T-helper 9 cell (primary cell): Measurements from ENCODE around the gene POU6F2.
"Not testable (repeated sequence)": the region's sequence is repeated elsewhere in the genome, so short reads cannot be mapped to it uniquely, and the experiment has no call there.

Source experiments
- DNase-seq: peaks from one replicate; pipeline ENCODE4 v3.0.0-alpha.2; 2020

The POU6F2 gene

GRCh38 chr7:39133088-39133487 is 155.4 kb downstream of the POU6F2 start:
- DNase-seq: no peak

- DNase-seq: no peak
These were observed 159.8 kb downstream of the POU6F2 start for GRCh38 chr7:39137480-39137879.

GRCh38 chr7:39142750-39143149 is 165.0 kb downstream of the POU6F2 start:
- DNase-seq: no peak

GRCh38 chr7:39144420-39144819 is 166.7 kb downstream of the POU6F2 start:
- DNase-seq: no peak

- no peak for DNase-seq
These were observed 167.6 kb downstream of the POU6F2 start for GRCh38 chr7:39145283-39145682.

GRCh38 chr7:39145935-39146334 is 168.2 kb downstream of the POU6F2 start:
- DNase-seq: no peak

- DNase-seq: no peak
These were observed 175.0 kb downstream of the POU6F2 start for GRCh38 chr7:39152701-39153100.

GRCh38 chr7:39153113-39153512 is 175.4 kb downstream of the POU6F2 start:
- DNase-seq: no peak

- no peak for DNase-seq
These were observed 175.9 kb downstream of the POU6F2 start for GRCh38 chr7:39153647-39154046.

GRCh38 chr7:39154815-39155214 is 177.1 kb downstream of the POU6F2 start:
- no peak for DNase-seq

- DNase-seq: no peak
These were observed 180.7 kb downstream of the POU6F2 start for GRCh38 chr7:39158367-39158766.

GRCh38 chr7:39161903-39162302 is 184.2 kb downstream of the POU6F2 start:
- DNase-seq: no peak

- no peak for DNase-seq
These were observed 187.2 kb downstream of the POU6F2 start for GRCh38 chr7:39164887-39165286.

- no peak for DNase-seq
These were observed 190.8 kb downstream of the POU6F2 start for GRCh38 chr7:39168403-39169098.

GRCh38 chr7:39172137-39172536 is 194.4 kb downstream of the POU6F2 start:
- DNase-seq: no peak

GRCh38 chr7:39181398-39181797 is 203.7 kb downstream of the POU6F2 start:
- DNase-seq: no peak

- DNase-seq: no peak
These were observed 206.1 kb downstream of the POU6F2 start for GRCh38 chr7:39183796-39184195.

GRCh38 chr7:39184391-39184790 is 206.7 kb downstream of the POU6F2 start:
- DNase-seq: no peak

- DNase-seq: no peak
These were observed 208.4 kb downstream of the POU6F2 start for GRCh38 chr7:39186131-39186530.

- DNase-seq: no peak
These were observed 209.0 kb downstream of the POU6F2 start for GRCh38 chr7:39186671-39187070.

GRCh38 chr7:39187130-39187529 is 209.4 kb downstream of the POU6F2 start:
- no peak for DNase-seq

- DNase-seq: no peak
These were observed 214.8 kb downstream of the POU6F2 start for GRCh38 chr7:39192476-39192875.

GRCh38 chr7:39194388-39194787 is 216.7 kb downstream of the POU6F2 start:
- not testable (repeated sequence) for DNase-seq

GRCh38 chr7:39195967-39196366 is 218.3 kb downstream of the POU6F2 start:
- no peak for DNase-seq

- DNase-seq: no peak
These were observed 220.1 kb downstream of the POU6F2 start for GRCh38 chr7:39197831-39198230.
